ENCODE data around the gene LNP1. TPM values are rescaled to one million over a fixed set of nuclear protein-coding genes. Genes with fewer than 3 reads are reported as not detected.
A peak's percentile ranks its signal among the peaks of the same experiment; 100 is the strongest.

LNP1 gene
- total and polyA plus RNA-seq, 2 of the 8 experiments (the other 6 are each of a cell fraction or from before 2014, with no cell fraction given): 6.6 to 8.7 TPM

GRCh38 chr3:100480081-100480480 is 78.7 kb downstream of the LNP1 start:
- Histone ChIP-seq H3K56ac (replicated peaks; ENCODE audit: insufficient read length, low read depth, low read length) (no peak overlapping the region), H2AFZ (ENCODE audit: low read length) (0 out of 2 replicates have a peak overlapping the region, but pooled peaks have one; percentile 32), H4K20me1 (replicated peaks in 1 of 2; ENCODE audit: control insufficient read depth in 1 of 2, insufficient read depth in 2 of 2, low read length in 2 of 2) (no peaks in the 10 kb centered on the region), H3K4me1 (replicated peaks in 1 of 4; ENCODE audit: control insufficient read depth in 3 of 4, insufficient read depth in 4 of 4, low read length in 3 of 4) (no peaks in the 10 kb centered on the region), H3K4me3 (ENCODE audit: extremely low read depth in 1 of 4, insufficient read depth in 2 of 4, low read depth in 3 of 4, low read length in 4 of 4) (no peak overlapping the region), H3K14ac (ENCODE audit: insufficient read length) (no peak overlapping the region), H2BK15ac (ENCODE audit: low read length) (no peak overlapping the region), H3K4ac (replicated peaks; ENCODE audit: insufficient read length, low read depth, low read length) (no peak overlapping the region), H3K23ac (ENCODE audit: insufficient read length) (no peak overlapping the region), H3K23me2 (ENCODE audit: low read depth, low read length) (no peaks in the 10 kb centered on the region), H4K8ac (ENCODE audit: extremely low read depth, insufficient read depth, low read length) (no peak overlapping the region), H3K79me2 (ENCODE audit: control insufficient read depth in 1 of 2, insufficient read depth in 2 of 2, low read length in 2 of 2) (no peaks in the 10 kb centered on the region), H3K9me3 (ENCODE audit: insufficient read depth in 2 of 2, low read depth in 1 of 2, low read length in 1 of 2) (peaks cover 0 to 10% of the 10 kb centered on the region in 2 experiments; a peak in 1 of 4 replicates), H2BK5ac (ENCODE audit: low read depth, low read length) (no peak overlapping the region), H2AK5ac (ENCODE audit: low read depth, low read length) (no peak overlapping the region), H3K18ac (ENCODE audit: extremely low read depth, low read length) (no peak overlapping the region), H2BK20ac (ENCODE audit: low read length) (no peak overlapping the region), H3K4me2 (ENCODE audit: insufficient read depth in 1 of 2, low read depth in 2 of 2, low read length in 2 of 2) (no peak overlapping the region), H3K9ac (replicated peaks in 1 of 4; ENCODE audit: extremely low read depth in 1 of 4, low read depth in 3 of 4, low read length in 3 of 4) (no peak overlapping the region), H3K36me3 (ENCODE audit: control insufficient read depth in 2 of 4, insufficient read depth in 4 of 4, low read length in 3 of 4) (no peaks in the 10 kb centered on the region), H4K5ac (ENCODE audit: insufficient read length, low read depth, low read length) (no peak overlapping the region), H4K91ac (replicated peaks; ENCODE audit: insufficient read length, low read length) (no peak overlapping the region), H3K79me1 (ENCODE audit: low read depth, low read length) (no peaks in the 10 kb centered on the region), H2BK120ac (replicated peaks; ENCODE audit: low read depth, low read length) (no peak overlapping the region), H2BK12ac (ENCODE audit: low read depth, low read length) (no peak overlapping the region), H3K27me3 (replicated peaks in 1 of 4; ENCODE audit: control insufficient read depth in 3 of 4, extremely low read depth in 1 of 4, insufficient read depth in 3 of 4, low read length in 3 of 4) (no peaks in the 10 kb centered on the region), H3K27ac (ENCODE audit: low read depth, low read length) (no peak overlapping the region)
- no peak for FAIRE-seq
- TF ChIP-seq TEAD4 (IDR thresholded peaks at IDR 0.05; ENCODE audit: low read depth, low read length) (no peak), CHD2 (IDR thresholded peaks at IDR 0.05; ENCODE audit: low read length) (no peak), YY1 (IDR thresholded peaks at IDR 0.05; ENCODE audit: low read depth, low read length) (no peak), TAF1 (IDR thresholded peaks at IDR 0.05; ENCODE audit: low read depth, low read length) (no peak), CHD1 (IDR thresholded peaks at IDR 0.05; ENCODE audit: low read depth, low read length) (no peak), FOSL1 (IDR thresholded peaks at IDR 0.05; ENCODE audit: insufficient read depth, low read depth, low read length) (no peak)
- CTCF ChIA-PET (ENCODE audit: partially characterized antibody): interaction anchor here (1.2 to 1.5 kb wide), 4 partner anchors 11 to 109 kb away, joined by 4 to 7 read pairs (median 5); no protein-coding TSS in a partner anchor
- POLR2A ChIA-PET (ENCODE audit: partially characterized antibody): interaction anchor here (1.3 kb wide), 1 partner anchor 12 kb away, joined by 3 read pairs; the partner anchor contains the start of gene TMEM45A
- no peak for DNase-seq (ENCODE audit: low read depth in 1 of 2, low spot score in 2 of 2)
- 92% methylated on average over 5 of the region's 5 CpGs; no CpG with 5 or more reads in 1 of the 2 experiments for WGBS, 2 experiments (ENCODE audit: extremely low coverage in 1 of 2, insufficient coverage in 1 of 2, insufficient read length in 1 of 2, insufficient replicate concordance in 2 of 2, low coverage in 1 of 2, low lambda C conversion rate in 2 of 2, missing lambda C conversion rate in 1 of 2)
